ENCODE results near the gene PIK3CA.

Gene PIK3CA

DNA sequence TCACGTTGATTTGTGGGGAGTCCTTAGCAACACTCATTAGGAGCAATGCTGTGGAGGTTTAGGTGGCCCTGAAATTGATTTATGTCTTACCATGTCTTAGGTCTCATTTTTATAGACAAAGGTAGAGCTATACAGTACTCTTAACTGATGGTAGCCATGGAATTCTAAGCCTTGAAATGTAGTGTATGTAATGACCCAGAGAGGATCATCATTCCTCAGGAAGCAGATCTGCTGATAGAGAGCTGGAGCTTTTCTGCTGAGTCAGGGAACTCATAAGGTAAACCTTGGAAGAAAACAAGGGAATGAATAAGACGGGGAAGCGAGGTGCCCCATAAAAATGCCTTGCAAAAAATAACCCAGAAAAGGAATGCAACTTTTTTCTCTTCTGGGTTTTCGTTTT, 140.7 kb downstream of the PIK3CA start:
- CTCF ChIA-PET = interaction anchor here (0.9 kb wide), 1 partner anchor 10 kb away, joined by 3 read pairs; no protein-coding TSS in a partner anchor
- POLR2A ChIA-PET = no interaction called here
- no peak for DNase-seq (ENCODE audit: extremely low spot score)
- TF ChIP-seq NFRKB (IDR thresholded peaks at IDR 0.05) (no peak), L3MBTL2 (conservative IDR thresholded peaks at IDR 0.05) (no peak), HDGF (IDR thresholded peaks at IDR 0.05; ENCODE audit: borderline replicate concordance) (no peak), SP1 (IDR thresholded peaks at IDR 0.05) (no peak), ARNT (IDR thresholded peaks at IDR 0.05) (no peak), ZNF384 (IDR thresholded peaks at IDR 0.05) (no peak)

DNA sequence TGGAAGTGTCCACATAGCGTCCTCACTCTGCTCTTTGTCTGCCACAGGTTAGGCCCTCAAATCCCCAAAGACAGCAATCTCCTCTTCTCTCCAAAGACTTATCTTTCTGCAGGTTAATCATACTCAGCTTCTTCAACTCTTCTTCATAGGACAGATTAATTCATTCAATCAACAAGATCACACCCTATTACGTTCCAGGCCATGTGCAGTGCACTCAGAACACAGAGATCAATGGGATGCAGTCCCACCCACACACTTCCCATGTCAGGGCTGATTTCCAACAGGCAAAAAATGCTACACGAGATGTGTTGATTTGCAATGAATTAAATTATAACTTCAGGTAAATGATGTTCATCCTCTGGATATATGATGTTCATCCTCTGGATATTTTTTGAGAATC, 141.1 kb downstream of the PIK3CA start:
- CTCF ChIA-PET = interaction anchor here (0.6 to 0.9 kb wide), 2 partner anchors 10 to 221 kb away, joined by 3 read pairs; no protein-coding TSS in a partner anchor

More for the DNA sequence above, 141.1 kb downstream of the PIK3CA start:
- TF ChIP-seq ELF4 (IDR thresholded peaks at IDR 0.05) (no peak), FOXA1 (IDR thresholded peaks at IDR 0.05) (no peak), FOXM1 (IDR thresholded peaks at IDR 0.05; ENCODE audit: borderline replicate concordance) (no peak), HDGF (IDR thresholded peaks at IDR 0.05; ENCODE audit: borderline replicate concordance) (no peak), SP1 (IDR thresholded peaks at IDR 0.05) (no peak), ARNT (IDR thresholded peaks at IDR 0.05) (no peak), ZNF384 (IDR thresholded peaks at IDR 0.05) (no peak), CTBP1 (IDR thresholded peaks at IDR 0.05; ENCODE audit: borderline replicate concordance) (no peak), FOXK2 (IDR thresholded peaks at IDR 0.05) (no peak), SUZ12 (IDR thresholded peaks at IDR 0.05) (no peak), TARDBP (IDR thresholded peaks at IDR 0.05) (no peak), L3MBTL2 (conservative IDR thresholded peaks at IDR 0.05) (no peak), BHLHE40 (IDR thresholded peaks at IDR 0.05; ENCODE audit: borderline replicate concordance) (no peak), LEF1 (IDR thresholded peaks at IDR 0.05; ENCODE audit: borderline replicate concordance) (no peak), NFRKB (IDR thresholded peaks at IDR 0.05) (no peak)
- TF ChIP-seq, protein P1, sequence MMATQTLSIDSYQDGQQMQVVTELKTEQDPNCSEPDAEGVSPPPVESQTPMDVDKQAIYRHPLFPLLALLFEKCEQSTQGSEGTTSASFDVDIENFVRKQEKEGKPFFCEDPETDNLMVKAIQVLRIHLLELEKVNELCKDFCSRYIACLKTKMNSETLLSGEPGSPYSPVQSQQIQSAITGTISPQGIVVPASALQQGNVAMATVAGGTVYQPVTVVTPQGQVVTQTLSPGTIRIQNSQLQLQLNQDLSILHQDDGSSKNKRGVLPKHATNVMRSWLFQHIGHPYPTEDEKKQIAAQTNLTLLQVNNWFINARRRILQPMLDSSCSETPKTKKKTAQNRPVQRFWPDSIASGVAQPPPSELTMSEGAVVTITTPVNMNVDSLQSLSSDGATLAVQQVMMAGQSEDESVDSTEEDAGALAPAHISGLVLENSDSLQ (IDR thresholded peaks at IDR 0.05) = no peak
- no peak for DNase-seq (ENCODE audit: extremely low spot score)
- POLR2A ChIA-PET = no interaction called here

All from HEK293T (cell line).